PC-9 (cell line): ENCODE measurements around the gene BORCS5. TPM values are rescaled to one million over a fixed set of nuclear protein-coding genes. Genes with fewer than 3 reads are reported as not detected.

ENCODE experiments used
- BruUV-seq: library from RNA; stranded (reverse); fragments of 400-500 nt; replicated peaks from 2 replicates; lab custom pipeline; 2021; lab: Mats Ljungman, UMichigan
- CTCF ChIA-PET: fragments of 300-600 bp; sonication (Branson Sonifier 250); formaldehyde crosslinking; loops from one replicate; lab custom pipeline; 2022; ENCODE audit warnings: antibody characterized with exemption; lab: Charles Lee
- POLR2A ChIA-PET: fragments of 300-600 bp; sonication (Branson Sonifier 250); formaldehyde crosslinking; loops from one replicate; lab custom pipeline; 2022; ENCODE audit warnings: antibody characterized with exemption; ENCODE audit not compliant: unreplicated experiment; lab: Charles Lee
- DNase-seq, 2 experiments: peaks; one replicate each; pipeline versions ENCODE4 v3.0.0 to v3.0.0-alpha.2; 2015 to 2022; ENCODE audit warnings: mixed read lengths in 1 of 2
- H2AFZ ChIP-seq: fragments of 200-600 bp; sonication (generic); 2 replicates; pipeline ENCODE4 v1.8.1; 2017; ENCODE audit warnings: antibody characterized with exemption
- H3F3A ChIP-seq: fragments of 200-600 bp; sonication (generic); 2 replicates; pipeline ENCODE4 v1.8.1; 2017; ENCODE audit warnings: antibody characterized with exemption, mild to moderate bottlenecking, low read depth; ENCODE audit not compliant: insufficient read depth
- H3K27ac ChIP-seq: fragments of 200-600 bp; sonication (generic); 2 replicates; pipeline ENCODE4 v1.6.1; 2016; ENCODE audit warnings: mixed run types
- H3K27me3 ChIP-seq: fragments of 200-600 bp; sonication (generic); 2 replicates; pipeline ENCODE4 v1.6.1; 2016; ENCODE audit warnings: low read depth, mixed run types; ENCODE audit not compliant: insufficient read depth
- H3K36me3 ChIP-seq: fragments of 200-600 bp; sonication (generic); 2 replicates; pipeline ENCODE4 v1.6.1; 2016; ENCODE audit warnings: low read depth, mixed run types
- H3K4me1 ChIP-seq: fragments of 200-600 bp; sonication (generic); replicated peaks from 2 replicates; pipeline ENCODE4 v1.6.1; 2016; ENCODE audit warnings: mixed run types; ENCODE audit not compliant: insufficient read depth
- H3K4me2 ChIP-seq: fragments of 200-600 bp; sonication (generic); 2 replicates; pipeline ENCODE4 v1.6.1; 2017; ENCODE audit warnings: mixed run types
- H3K4me3 ChIP-seq: fragments of 200-600 bp; sonication (generic); 2 replicates; pipeline ENCODE4 v1.6.1; 2016; ENCODE audit warnings: mixed run types
- H3K79me2 ChIP-seq: fragments of 200-600 bp; sonication (generic); 2 replicates; pipeline ENCODE4 v1.6.1; 2017; ENCODE audit warnings: low read depth, mixed run types
- H3K9me2 ChIP-seq: fragments of 200-600 bp; sonication (generic); 2 replicates; pipeline ENCODE4 v1.8.1; 2017; ENCODE audit warnings: mild to moderate bottlenecking; ENCODE audit not compliant: insufficient read depth
- H3K9me3 ChIP-seq: fragments of 200-600 bp; sonication (generic); 2 replicates; pipeline ENCODE4 v1.8.1; 2016; ENCODE audit warnings: low read depth; ENCODE audit not compliant: insufficient read depth
- H4K20me1 ChIP-seq: fragments of 200-600 bp; sonication (generic); 2 replicates; pipeline ENCODE4 v1.8.1; 2017; ENCODE audit not compliant: insufficient read depth
- EZH2 ChIP-seq: fragments of 200-600 bp; sonication (generic); IDR thresholded peaks from 2 replicates; pipeline ENCODE4 v1.8.0; 2017; ENCODE audit warnings: antibody characterized with exemption, low read depth
- intact Hi-C: fragments of 100-400 bp; cut with micrococcal nuclease; formaldehyde crosslinking; loops from one replicate; pipeline ENCODE4 v1.10.0; 2022; ENCODE audit not compliant: unreplicated experiment
- total RNA-seq: library from RNA; stranded (reverse); gene quantifications from 2 replicates; pipeline ENCODE4 v1.2.3, GENCODE V29; 2021
- TF ChIP-seq, protein P1 (sequence below): fragments of 200-600 bp; sonication (generic); conservative IDR thresholded peaks from 2 replicates; pipeline ENCODE4 v1.6.1; 2017; ENCODE audit warnings: mixed run types, antibody characterized with exemption, mild to moderate bottlenecking, moderate library complexity

Gene BORCS5
- total RNA-seq, 1 experiment from 2014 or later: 19.7 TPM

DNA sequence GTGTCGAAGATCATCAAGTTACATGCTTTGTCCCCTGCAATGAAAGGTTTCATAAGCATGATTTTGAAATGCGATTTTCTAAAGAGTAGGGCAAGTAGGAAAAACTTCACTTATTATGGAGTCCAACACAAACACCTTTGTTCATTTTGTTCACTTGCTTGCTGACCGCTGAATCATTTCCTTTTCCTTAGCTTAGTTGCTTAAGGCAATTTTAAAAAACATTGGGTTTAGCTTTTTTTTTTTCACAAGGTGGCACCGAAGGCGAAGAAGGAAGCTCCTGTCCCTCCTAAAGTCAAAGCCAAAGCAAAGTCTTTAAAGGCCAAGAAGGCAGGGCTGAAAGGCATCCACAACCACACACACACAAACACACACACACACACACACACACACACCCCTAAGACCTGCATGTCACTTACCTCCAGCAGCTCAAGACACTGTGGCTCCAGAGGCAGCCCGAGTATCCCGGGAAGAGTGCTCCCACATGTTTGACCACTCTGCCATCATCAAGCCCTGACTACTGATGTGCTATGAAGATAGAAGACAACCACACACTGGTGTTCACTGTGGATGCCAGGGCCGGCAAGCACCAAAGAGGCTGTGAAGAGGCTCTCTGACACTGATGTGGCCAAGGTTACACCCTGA is 18.2 kb upstream of the BORCS5 start:
- Histone ChIP-seq H3K4me3 (peak overlapping the region; percentile 37), H3K27me3 (no peaks in the 10 kb centered on the region), H3K27ac (peak overlapping the region; percentile 93), H4K20me1 (no peaks in the 10 kb centered on the region), H3K9me2 (no peaks in the 10 kb centered on the region), H3K4me2 (peak overlapping the region; percentile 69), H3K79me2 (peaks cover 5% of the 10 kb centered on the region; the same call in 1 of the 2 replicates), H3K4me1 (peaks cover 21% of the 10 kb centered on the region), H2AFZ (peak overlapping the region; percentile 83), H3K9me3 (no peaks in the 10 kb centered on the region), H3F3A (peaks cover 25% of the 10 kb centered on the region), H3K36me3 (0 out of 2 replicates have a peak, but pooled peaks cover 3% of the 10 kb centered on the region)
- CTCF ChIA-PET: interaction anchor here (0.5 to 0.8 kb wide), 15 partner anchors 10 to 783 kb away, joined by 3 to 11 read pairs (median 4); partner anchors contain the start of genes BORCS5 and MANSC1
- TF ChIP-seq, protein P1, sequence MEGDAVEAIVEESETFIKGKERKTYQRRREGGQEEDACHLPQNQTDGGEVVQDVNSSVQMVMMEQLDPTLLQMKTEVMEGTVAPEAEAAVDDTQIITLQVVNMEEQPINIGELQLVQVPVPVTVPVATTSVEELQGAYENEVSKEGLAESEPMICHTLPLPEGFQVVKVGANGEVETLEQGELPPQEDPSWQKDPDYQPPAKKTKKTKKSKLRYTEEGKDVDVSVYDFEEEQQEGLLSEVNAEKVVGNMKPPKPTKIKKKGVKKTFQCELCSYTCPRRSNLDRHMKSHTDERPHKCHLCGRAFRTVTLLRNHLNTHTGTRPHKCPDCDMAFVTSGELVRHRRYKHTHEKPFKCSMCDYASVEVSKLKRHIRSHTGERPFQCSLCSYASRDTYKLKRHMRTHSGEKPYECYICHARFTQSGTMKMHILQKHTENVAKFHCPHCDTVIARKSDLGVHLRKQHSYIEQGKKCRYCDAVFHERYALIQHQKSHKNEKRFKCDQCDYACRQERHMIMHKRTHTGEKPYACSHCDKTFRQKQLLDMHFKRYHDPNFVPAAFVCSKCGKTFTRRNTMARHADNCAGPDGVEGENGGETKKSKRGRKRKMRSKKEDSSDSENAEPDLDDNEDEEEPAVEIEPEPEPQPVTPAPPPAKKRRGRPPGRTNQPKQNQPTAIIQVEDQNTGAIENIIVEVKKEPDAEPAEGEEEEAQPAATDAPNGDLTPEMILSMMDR: no peak
- TF ChIP-seq EZH2: no peak
- BruUV-seq: no TSS peak
- peak; percentile 32 to 88 for DNase-seq
- POLR2A ChIA-PET: interaction anchor here (0.5 to 1.0 kb wide), 3 partner anchors 18 to 783 kb away, joined by 4 to 5 read pairs (median 5); partner anchors contain the start of gene BORCS5
- intact Hi-C loops: loop anchor here (10.0 kb wide), 3 partner anchors 604 to 834 kb away; no protein-coding TSS in a partner anchor

DNA sequence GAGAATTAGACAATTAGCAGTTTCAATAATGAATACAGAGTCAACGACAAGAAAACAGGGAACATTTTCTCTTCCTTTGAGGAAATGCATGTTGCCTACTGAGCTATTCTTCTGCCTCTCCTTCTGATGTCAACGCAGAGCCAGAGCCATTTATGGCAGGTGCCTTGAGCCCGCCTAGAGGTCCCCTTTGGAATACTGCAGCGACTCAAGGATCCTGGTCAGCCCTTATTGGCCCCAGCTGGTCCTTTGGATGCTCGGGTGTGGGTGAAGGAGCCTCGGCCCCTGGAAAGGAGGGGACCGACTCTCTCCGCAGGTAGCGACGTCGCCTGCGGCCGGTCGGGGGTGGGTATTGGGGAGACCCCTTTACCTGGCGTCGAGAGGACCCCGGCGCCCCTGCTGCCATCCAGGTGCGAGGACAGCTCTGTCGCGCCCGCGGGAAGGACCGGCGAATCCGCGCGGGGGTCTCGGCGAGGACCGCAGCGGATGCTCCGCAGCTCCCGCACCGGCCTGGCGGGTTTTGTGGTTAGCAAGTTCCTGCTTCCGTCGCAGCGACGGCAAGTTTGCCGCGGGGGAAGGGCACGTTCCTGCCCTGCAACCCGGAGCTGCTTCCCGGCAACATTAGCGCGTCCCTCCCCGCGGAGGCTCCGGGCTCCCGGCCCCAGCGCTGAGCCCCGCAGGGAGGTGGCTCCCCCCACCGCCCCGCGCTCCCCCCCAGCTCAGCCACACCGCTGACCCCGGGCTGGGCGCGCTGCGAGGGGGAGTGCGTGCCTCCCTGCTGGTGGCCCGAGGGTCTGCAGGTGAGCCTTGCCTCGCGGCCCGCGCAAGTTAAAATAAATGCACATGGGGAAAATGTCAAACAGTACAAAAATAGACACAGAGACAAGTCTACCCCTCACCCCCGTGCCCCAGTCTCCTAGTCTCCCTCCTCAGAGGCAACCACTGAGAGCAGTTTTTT is 6.9 kb upstream of the BORCS5 start, which contains the start of gene MANSC1:
MANSC1 (minus strand) TSS at position 532 of the 955 bp plus-strand sequence. CDS start 6,928 bp downstream, outside the sequence.
- Histone ChIP-seq H3K4me3 (peak within 1 kb of the TSS; percentile 85), H4K20me1 (no peaks in the 10 kb centered on the region), H3K4me2 (peak within 1 kb of the TSS; percentile 85), H3K9me3 (no peaks in the 10 kb centered on the region), H3K27me3 (no peaks in the 10 kb centered on the region), H3K4me1 (peaks cover 37% of the 10 kb centered on the region), H3F3A (peaks cover 25% of the 10 kb centered on the region), H3K9me2 (no peaks in the 10 kb centered on the region), H3K27ac (peak within 1 kb of the TSS; percentile 92), H2AFZ (peak within 1 kb of the TSS; percentile 96), H3K36me3 (no peaks in the 10 kb centered on the region), H3K79me2 (peaks cover 19% of the 10 kb centered on the region)
- POLR2A ChIA-PET: interaction anchor here (0.6 to 0.7 kb wide), 5 partner anchors 14 to 846 kb away, joined by 4 to 10 read pairs (median 10); partner anchors contain the start of gene EMP1
- intact Hi-C loops: loop anchor here (2.0 kb wide), 1 partner anchor 17 kb away; no protein-coding TSS in a partner anchor
- DNase-seq: peak; percentile 60 to 71
- TF ChIP-seq EZH2: no peak
- TF ChIP-seq, protein P1: peak; percentile 45; the same call in 1 of the 2 replicates
- BruUV-seq: no TSS peak
- CTCF ChIA-PET: interaction anchor here (0.5 to 1.5 kb wide), 10 partner anchors 9 to 1122 kb away, joined by 3 to 16 read pairs (median 4); no protein-coding TSS in a partner anchor
